Hair follicular keratinocyte (primary cell): ENCODE data around the gene HS1BP3. TPM values are rescaled to one million over a fixed set of nuclear protein-coding genes. Genes with fewer than 3 reads are reported as not detected.

Source experiments
- total RNA-seq: library from RNA; depleted of rRNA; stranded (reverse); fragments of >200 nt; gene quantifications from 2 replicates; pipeline ENCODE4 v1.2.3, GENCODE V29; 2015

Gene HS1BP3, protein sequence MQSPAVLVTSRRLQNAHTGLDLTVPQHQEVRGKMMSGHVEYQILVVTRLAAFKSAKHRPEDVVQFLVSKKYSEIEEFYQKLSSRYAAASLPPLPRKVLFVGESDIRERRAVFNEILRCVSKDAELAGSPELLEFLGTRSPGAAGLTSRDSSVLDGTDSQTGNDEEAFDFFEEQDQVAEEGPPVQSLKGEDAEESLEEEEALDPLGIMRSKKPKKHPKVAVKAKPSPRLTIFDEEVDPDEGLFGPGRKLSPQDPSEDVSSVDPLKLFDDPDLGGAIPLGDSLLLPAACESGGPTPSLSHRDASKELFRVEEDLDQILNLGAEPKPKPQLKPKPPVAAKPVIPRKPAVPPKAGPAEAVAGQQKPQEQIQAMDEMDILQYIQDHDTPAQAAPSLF
- total RNA-seq: 27.4 and 27.8 TPM in 2 replicates

GRCh38 chr2:20650877-20651730 is at the start of gene HS1BP3:
Gene HS1BP3 (minus strand): TSS chr2:20651098. CDS start chr2:20651063, 35 bp downstream.

GRCh38 chr2:20666304-20667150 is 15.6 kb upstream of the HS1BP3 start, which contains the start of gene GDF7:
Gene GDF7 (plus strand): TSS chr2:20667144. CDS start chr2:20667240, 96 bp downstream.

Other genes with a start within 250 kb of the HS1BP3 start
- 109 and 133 TPM in 2 replicates for gene RHOB, start 204.0 kb downstream of the HS1BP3 start, total RNA-seq
- not detected in 2 replicates for gene GDF7, start 16.0 kb upstream of the HS1BP3 start, total RNA-seq
- gene LDAH, start 172.0 kb upstream of the HS1BP3 start, total RNA-seq: 9.2 and 9.9 TPM in 2 replicates